ENCODE results near the gene ADIPOR2. TPM values are rescaled to one million over a fixed set of nuclear protein-coding genes. Genes with fewer than 3 reads are reported as not detected.

The ADIPOR2 gene
- total and polyA plus RNA-seq, 3 donors from 2014 or later, result 70.6 to 78.3 (median 75.1) TPM

- no peak overlapping the region for H3K27ac ChIP-seq
- 85 to 92% methylated on average over 14 to 22 of the region's 22 CpGs for WGBS, 2 donors
- H3K4me3 ChIP-seq, result no peak overlapping the region
- H3K36me3 ChIP-seq (ENCODE audit: low read depth, missing control alignments), result no peaks in the 10 kb centered on the region
- no peak for DNase-seq
- H3K4me1 ChIP-seq, result no peaks in the 10 kb centered on the region
- no peaks in the 10 kb centered on the region for H3K27me3 ChIP-seq
- no peak for TF ChIP-seq POLR2A (IDR thresholded peaks at IDR 0.05)
- TF ChIP-seq, protein P1, sequence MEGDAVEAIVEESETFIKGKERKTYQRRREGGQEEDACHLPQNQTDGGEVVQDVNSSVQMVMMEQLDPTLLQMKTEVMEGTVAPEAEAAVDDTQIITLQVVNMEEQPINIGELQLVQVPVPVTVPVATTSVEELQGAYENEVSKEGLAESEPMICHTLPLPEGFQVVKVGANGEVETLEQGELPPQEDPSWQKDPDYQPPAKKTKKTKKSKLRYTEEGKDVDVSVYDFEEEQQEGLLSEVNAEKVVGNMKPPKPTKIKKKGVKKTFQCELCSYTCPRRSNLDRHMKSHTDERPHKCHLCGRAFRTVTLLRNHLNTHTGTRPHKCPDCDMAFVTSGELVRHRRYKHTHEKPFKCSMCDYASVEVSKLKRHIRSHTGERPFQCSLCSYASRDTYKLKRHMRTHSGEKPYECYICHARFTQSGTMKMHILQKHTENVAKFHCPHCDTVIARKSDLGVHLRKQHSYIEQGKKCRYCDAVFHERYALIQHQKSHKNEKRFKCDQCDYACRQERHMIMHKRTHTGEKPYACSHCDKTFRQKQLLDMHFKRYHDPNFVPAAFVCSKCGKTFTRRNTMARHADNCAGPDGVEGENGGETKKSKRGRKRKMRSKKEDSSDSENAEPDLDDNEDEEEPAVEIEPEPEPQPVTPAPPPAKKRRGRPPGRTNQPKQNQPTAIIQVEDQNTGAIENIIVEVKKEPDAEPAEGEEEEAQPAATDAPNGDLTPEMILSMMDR (IDR thresholded peaks at IDR 0.05), result no peak
- intact Hi-C loops (cut with DNase I; ENCODE audit: low total_unique reads), result no loop called here
- H3K9me3 ChIP-seq, result no peaks in the 10 kb centered on the region
These were observed 144.6 kb downstream of the ADIPOR2 start for GRCh38 chr12:1835211-1836131.

GRCh38 chr12:1836241-1836803 is 145.5 kb downstream of the ADIPOR2 start:
- no peak overlapping the region for H3K4me3 ChIP-seq
- DNase-seq, result no peak
- intact Hi-C loops (cut with DNase I; ENCODE audit: low total_unique reads), result no loop called here
- no peaks in the 10 kb centered on the region for H3K4me1 ChIP-seq
- no peak for TF ChIP-seq POLR2A (IDR thresholded peaks at IDR 0.05)
- TF ChIP-seq, protein P1 (IDR thresholded peaks at IDR 0.05), result no peak
- H3K27me3 ChIP-seq, result no peaks in the 10 kb centered on the region
- H3K9me3 ChIP-seq, result no peaks in the 10 kb centered on the region
- 79 to 97% methylated on average over 3 to 7 of the region's 7 CpGs for WGBS, 2 donors
- H3K27ac ChIP-seq, result no peak overlapping the region
- no peaks in the 10 kb centered on the region for H3K36me3 ChIP-seq (ENCODE audit: low read depth, missing control alignments)

- Histone ChIP-seq H3K9me3 (no peaks in the 10 kb centered on the region), H3K27me3 (no peaks in the 10 kb centered on the region), H3K27ac (no peak overlapping the region), H3K36me3 (ENCODE audit: low read depth, missing control alignments) (no peaks in the 10 kb centered on the region), H3K4me3 (no peak overlapping the region), H3K4me1 (no peaks in the 10 kb centered on the region)
- WGBS, 2 donors, result 64 to 69% methylated on average over 10 to 22 of the region's 22 CpGs
- TF ChIP-seq, protein P1 (IDR thresholded peaks at IDR 0.05), result no peak
- TF ChIP-seq POLR2A (IDR thresholded peaks at IDR 0.05), result no peak
- intact Hi-C loops (cut with DNase I; ENCODE audit: low total_unique reads), result no loop called here
- no peak for DNase-seq
These were observed 146.1 kb downstream of the ADIPOR2 start for GRCh38 chr12:1836854-1837421.

DNA sequence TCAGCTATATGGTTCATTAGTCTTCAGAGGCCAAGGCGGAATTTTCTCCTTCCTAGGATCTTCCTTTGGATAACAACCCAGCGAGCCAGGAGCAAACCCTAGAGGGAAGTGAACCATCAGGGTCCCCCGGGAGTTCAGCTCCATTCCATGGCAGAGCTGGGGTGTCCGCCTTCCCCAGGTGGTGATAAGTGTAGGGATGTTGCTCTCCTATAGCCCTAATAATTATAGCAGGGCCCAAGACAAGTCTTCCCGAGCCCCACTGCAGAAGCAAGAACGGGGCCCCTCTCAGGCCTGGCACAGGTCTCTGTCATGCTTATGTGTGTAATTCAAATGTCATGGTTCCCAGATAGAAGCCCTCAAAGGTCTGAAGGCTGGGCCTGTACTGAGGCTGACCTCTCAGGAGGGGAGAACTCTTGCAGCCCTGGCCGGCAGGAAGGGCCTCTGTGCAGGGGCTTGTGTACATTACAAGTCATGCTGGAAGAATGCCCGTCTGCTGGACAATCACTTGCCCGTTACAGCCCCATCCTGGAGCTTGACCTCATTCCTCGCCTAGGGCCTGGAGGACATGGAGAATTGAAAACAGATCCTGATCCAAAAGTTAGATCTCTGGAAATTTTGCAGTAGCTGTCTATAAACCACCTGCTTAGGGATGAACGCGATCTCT is 146.8 kb downstream of the ADIPOR2 start:
- Histone ChIP-seq H3K27me3 (no peaks in the 10 kb centered on the region), H3K36me3 (ENCODE audit: low read depth, missing control alignments) (no peaks in the 10 kb centered on the region), H3K4me3 (no peak overlapping the region), H3K4me1 (no peaks in the 10 kb centered on the region), H3K27ac (no peak overlapping the region), H3K9me3 (no peaks in the 10 kb centered on the region)
- intact Hi-C loops (cut with DNase I; ENCODE audit: low total_unique reads), result no loop called here
- 84 to 89% methylated on average over 9 to 12 of the region's 12 CpGs for whole genome bisulfite sequencing, 2 donors
- no peak for TF ChIP-seq POLR2A (IDR thresholded peaks at IDR 0.05)
- TF ChIP-seq, protein P1 (IDR thresholded peaks at IDR 0.05), result no peak
- no peak for DNase-seq

Small RNA genes lying within 50 kb of the gene (microRNA-seq; reads per million reads assigned to microRNA genes)
- gene MIR3649 (ENCODE audit: borderline number of aligned reads in 2 of 2, borderline replicate concordance in 1 of 2), result 0 reads per million in 2 donors

Small RNA genes lying within 50 kb of the gene (small RNA-seq; reads per million reads assigned to genes)
- gene MIR3649, result 0 reads per million in 2 donors

Other genes with a start within 250 kb of the ADIPOR2 start
- 10 to 100 TPM; 39.5 to 45.8 TPM for gene FBXL14, start 96.5 kb upstream of the ADIPOR2 start, total RNA-seq
- 50.2 TPM for gene FBXL14, start 96.5 kb upstream of the ADIPOR2 start, polyA plus RNA-seq (ENCODE audit: insufficient read depth, low read depth, low replicate concordance)
- gene WNT5B, start 61.8 kb upstream of the ADIPOR2 start, total RNA-seq, result 1 to 10 TPM; 4.6 to 5.8 TPM
- 4.9 TPM for gene WNT5B, start 61.8 kb upstream of the ADIPOR2 start, polyA plus RNA-seq (ENCODE audit: insufficient read depth, low read depth, low replicate concordance)
- gene LRTM2, start 129.5 kb downstream of the ADIPOR2 start, total RNA-seq, result under 1 TPM; 0.39 to 0.43 TPM
- gene LRTM2, start 129.5 kb downstream of the ADIPOR2 start, polyA plus RNA-seq (ENCODE audit: insufficient read depth, low read depth, low replicate concordance), result 0.96 TPM
- gene CACNA2D4, start 227.6 kb downstream of the ADIPOR2 start, total RNA-seq, result 10 to 100 TPM; 15.8 to 18.3 TPM
- 10.8 TPM for gene CACNA2D4, start 227.6 kb downstream of the ADIPOR2 start, polyA plus RNA-seq (ENCODE audit: insufficient read depth, low read depth, low replicate concordance)

Data from testis (tissue), 3 donors.